ENCODE data around the gene EEPD1.

DNA sequence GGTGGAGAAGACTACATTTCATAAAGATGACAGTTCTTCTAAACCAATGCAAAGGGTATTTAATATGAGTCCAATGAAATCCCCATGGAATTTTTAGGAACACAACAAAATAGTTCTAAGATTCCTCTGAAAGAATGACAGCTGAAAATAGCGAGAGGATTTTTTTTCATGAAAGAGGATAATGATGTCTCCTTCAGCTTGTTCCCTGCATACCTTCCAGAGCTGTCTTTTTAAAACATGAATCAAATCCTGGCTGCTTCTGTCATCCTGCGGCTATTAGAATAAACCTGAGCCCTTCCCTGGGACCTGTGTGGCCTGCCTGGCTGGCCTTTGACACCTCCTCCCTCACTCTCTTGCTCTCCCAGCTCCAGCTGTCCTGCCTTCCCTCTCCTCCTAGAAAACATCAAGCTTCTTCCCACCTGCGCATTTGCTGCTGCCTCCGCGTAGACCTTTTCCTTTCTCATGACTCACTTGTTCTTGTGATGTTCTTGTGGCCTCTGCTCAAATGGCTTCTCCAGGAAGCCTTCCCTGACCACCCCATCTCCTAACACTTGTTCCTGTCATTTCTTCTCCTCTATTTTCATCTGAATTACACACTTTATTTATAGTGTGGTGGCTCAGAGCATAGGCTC is 57.4 kb downstream of the EEPD1 start:
- TF ChIP-seq SIN3A (IDR thresholded peaks at IDR 0.05; ENCODE audit: borderline replicate concordance, insufficient read depth, low read depth, low read length), result no peak
- TF ChIP-seq, protein P1, sequence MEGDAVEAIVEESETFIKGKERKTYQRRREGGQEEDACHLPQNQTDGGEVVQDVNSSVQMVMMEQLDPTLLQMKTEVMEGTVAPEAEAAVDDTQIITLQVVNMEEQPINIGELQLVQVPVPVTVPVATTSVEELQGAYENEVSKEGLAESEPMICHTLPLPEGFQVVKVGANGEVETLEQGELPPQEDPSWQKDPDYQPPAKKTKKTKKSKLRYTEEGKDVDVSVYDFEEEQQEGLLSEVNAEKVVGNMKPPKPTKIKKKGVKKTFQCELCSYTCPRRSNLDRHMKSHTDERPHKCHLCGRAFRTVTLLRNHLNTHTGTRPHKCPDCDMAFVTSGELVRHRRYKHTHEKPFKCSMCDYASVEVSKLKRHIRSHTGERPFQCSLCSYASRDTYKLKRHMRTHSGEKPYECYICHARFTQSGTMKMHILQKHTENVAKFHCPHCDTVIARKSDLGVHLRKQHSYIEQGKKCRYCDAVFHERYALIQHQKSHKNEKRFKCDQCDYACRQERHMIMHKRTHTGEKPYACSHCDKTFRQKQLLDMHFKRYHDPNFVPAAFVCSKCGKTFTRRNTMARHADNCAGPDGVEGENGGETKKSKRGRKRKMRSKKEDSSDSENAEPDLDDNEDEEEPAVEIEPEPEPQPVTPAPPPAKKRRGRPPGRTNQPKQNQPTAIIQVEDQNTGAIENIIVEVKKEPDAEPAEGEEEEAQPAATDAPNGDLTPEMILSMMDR (IDR thresholded peaks at IDR 0.05), result no peak

All from Panc1 (cell line).